Testis (tissue), 2 donors: ENCODE data around the gene LENG8.

Experiments
- POLR2A ChIP-seq: fragments of 450-650 bp; IDR thresholded peaks from one replicate; pipeline ENCODE4 v1.6.1; 2017; ENCODE audit warnings: antibody characterized with exemption, mild to moderate bottlenecking, moderate library complexity
- TF ChIP-seq, protein P1 (sequence below), 3 experiments: fragments of 450-650 bp in 2 of 3; fragments of 200-600 bp in 1 of 3; sonication (generic) in 1 of 3; IDR thresholded peaks; one replicate each; pipeline ENCODE4 v1.5.1; 2016 to 2019; ENCODE audit warnings: antibody characterized with exemption in 3 of 3, mild to moderate bottlenecking in 2 of 3, moderate library complexity in 1 of 3

- TF ChIP-seq, protein P1, sequence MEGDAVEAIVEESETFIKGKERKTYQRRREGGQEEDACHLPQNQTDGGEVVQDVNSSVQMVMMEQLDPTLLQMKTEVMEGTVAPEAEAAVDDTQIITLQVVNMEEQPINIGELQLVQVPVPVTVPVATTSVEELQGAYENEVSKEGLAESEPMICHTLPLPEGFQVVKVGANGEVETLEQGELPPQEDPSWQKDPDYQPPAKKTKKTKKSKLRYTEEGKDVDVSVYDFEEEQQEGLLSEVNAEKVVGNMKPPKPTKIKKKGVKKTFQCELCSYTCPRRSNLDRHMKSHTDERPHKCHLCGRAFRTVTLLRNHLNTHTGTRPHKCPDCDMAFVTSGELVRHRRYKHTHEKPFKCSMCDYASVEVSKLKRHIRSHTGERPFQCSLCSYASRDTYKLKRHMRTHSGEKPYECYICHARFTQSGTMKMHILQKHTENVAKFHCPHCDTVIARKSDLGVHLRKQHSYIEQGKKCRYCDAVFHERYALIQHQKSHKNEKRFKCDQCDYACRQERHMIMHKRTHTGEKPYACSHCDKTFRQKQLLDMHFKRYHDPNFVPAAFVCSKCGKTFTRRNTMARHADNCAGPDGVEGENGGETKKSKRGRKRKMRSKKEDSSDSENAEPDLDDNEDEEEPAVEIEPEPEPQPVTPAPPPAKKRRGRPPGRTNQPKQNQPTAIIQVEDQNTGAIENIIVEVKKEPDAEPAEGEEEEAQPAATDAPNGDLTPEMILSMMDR (IDR thresholded peaks at IDR 0.05) = no peak
- TF ChIP-seq POLR2A = no peak
These were observed 40.8 kb downstream of the LENG8 start for GRCh38 chr19:54489766-54490165.
